Glomerular visceral epithelial cell (primary cell): ENCODE data around the gene RNF26.

ENCODE experiments used
- DNase-seq: peaks from one replicate; pipeline ENCODE4 v3.0.0-alpha.2; 2016; ENCODE audit errors: extremely low spot score

Gene RNF26

GRCh38 chr11:119334174-119334930, at the start of gene RNF26:
TSS of gene RNF26 (plus strand) at chr11:119334527. CDS start at chr11:119335123, 596 bp downstream.
- peak; percentile 94 for DNase-seq

GRCh38 chr11:119285431-119285830, 48.9 kb upstream of the RNF26 start:
- DNase-seq = no peak

DNA sequence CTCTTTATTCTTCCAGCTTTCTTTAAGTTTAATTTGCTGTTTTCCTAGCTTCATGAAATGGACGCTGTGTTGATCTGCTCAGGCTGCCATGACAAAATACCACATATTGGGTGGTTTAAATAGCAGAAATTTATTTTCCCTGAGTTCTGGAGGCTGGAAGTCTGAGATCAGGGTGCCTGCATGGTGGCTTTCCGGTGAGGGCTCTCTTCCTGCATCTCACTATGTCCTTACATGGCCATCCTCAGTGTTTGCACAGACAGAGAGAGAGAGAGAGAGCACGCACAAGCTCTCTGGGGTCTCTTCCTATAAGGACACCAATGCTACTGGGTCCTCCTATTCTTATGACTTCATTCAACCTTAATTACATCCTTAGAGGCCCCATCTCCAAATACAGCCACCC, 46.1 kb upstream of the RNF26 start:
- no peak for DNase-seq

DNA sequence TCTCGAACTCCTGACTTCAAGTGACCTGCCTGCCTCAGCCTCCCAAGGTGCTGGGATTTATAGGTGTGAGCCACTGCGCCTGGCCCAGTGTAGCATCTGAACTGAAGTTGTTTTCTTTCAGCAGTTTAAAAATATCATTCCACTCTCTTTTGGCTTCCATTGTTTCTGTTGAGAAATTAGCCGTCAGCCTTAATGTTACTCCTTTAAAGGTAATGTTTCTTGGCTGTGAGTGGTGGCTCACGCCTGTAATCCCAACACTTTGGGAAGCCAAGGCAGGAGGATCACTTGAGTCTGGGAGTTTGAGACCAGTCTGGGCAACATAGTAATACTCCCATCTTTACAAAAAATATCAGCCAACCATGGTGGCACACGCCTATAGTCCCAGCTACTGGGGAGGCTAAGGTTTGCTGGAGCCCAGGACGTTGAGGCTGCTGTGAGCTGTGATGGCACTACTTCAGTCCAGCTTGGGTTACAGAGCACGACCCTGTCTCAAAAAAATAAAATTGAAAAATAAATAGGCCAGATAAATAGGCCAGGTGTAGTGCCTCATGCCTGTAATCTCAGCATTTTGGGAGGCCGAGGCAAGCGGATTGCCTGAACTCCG, 43.3 kb upstream of the RNF26 start:
- no peak for DNase-seq

DNA sequence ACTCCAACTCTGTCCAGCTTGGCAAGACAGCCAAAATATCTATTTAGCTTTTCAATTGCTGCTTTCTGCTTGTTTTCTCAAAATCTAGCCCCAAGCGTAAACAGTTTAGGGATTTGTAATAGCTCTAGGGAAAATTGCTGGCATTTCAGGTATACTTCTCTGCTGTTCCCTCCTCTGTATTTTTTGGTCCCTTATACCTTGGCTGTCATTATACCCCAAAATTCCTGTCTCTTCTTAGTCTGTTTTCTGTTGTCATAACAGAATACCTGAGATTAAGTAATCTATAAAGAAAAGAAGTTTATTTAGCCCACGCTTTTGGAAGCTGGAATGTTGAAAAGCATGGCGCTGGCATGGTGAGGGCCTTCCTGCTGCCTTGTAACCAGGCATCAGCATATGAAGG, 40.9 kb upstream of the RNF26 start:
- no peak for DNase-seq

DNA sequence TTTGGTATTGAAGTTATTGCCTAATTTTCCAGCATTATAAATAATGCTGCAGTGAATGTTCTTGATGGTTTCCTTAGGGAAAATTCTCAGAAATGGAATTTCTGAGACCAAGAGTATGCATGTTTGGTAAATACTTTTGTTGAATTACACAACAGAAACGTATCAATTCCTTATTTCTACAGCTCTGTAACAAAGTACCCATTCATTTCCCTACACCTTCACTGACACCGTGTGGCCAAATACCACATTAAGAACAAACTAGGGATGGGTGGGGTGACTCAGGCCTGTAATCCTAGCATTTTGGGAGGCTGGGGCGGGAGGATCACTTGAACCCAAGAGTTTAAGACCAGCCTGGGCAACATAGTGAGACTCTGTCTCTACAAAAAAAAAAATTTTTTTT, 39.1 kb upstream of the RNF26 start:
- no peak for DNase-seq

DNA sequence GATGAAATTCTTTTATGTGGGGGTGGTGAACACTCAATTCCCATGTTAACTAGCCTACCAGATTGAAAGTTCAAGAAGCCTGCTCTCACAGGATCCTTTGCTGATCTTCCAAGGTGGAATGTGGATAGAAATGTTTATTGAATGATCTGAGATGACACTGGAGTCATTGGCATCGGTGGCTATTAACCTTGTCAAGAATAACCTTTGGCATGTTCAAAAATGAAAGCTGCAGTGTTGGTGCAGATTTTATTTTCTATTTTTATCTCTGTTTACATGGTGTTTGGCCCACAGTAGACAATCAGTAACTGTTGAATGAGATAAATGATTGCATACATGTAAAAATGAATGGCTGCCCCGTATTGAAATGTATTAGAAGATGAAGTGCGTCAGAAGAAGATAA, 36.4 kb upstream of the RNF26 start:
- no peak for DNase-seq

GRCh38 chr11:119298726-119299125, 35.6 kb upstream of the RNF26 start:
- DNase-seq = no peak

DNA sequence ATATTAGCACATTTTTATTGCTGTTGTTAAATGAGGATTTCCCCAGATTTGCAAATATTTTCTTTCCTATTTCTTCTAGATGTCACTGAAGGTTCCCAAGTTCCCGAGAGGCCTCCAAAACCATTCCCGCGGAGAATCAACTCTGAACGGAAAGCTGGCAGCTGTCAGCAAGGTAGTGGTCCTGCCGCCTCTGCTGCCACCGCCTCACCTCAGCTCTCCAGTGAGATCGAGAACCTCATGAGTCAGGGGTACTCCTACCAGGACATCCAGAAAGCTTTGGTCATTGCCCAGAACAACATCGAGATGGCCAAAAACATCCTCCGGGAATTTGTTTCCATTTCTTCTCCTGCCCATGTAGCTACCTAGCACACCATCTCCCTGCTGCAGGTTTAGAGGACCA, 34.9 kb upstream of the RNF26 start:
- DNase-seq = no peak

GRCh38 chr11:119300198-119300964, 33.9 kb upstream of the RNF26 start:
- no peak for DNase-seq

GRCh38 chr11:119303227-119303718, 31.1 kb upstream of the RNF26 start:
- DNase-seq = no peak

GRCh38 chr11:119305556-119306372, 28.6 kb upstream of the RNF26 start:
- no peak for DNase-seq

DNA sequence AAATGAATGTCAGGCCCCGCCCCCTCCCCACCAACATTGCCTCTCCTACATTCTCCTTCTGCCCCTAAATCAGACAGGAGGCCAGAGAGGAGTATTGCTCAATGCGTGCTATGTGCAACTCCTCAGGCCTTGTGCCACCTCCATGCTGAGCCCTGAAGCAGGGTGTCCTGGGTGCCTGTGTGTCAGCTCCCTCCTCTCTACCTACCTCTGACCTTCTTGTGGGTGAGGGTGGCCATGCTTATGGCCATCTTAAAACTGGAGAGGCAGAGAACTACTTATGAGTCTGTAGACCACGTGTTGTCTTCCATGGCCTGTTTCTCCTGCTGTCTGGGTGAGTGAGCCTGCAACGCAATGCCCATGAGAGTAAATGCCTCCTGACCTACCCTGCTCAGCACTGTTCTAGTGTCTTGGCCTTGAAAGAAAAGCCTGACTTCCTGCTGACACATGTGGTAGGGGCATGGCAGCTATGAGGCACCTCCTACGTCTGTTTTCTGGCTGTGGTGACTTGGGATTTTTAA, 27.9 kb upstream of the RNF26 start:
- DNase-seq = no peak

- peak; percentile 29 for DNase-seq
Observed at GRCh38 chr11:119307219-119307618, 27.1 kb upstream of the RNF26 start.

DNA sequence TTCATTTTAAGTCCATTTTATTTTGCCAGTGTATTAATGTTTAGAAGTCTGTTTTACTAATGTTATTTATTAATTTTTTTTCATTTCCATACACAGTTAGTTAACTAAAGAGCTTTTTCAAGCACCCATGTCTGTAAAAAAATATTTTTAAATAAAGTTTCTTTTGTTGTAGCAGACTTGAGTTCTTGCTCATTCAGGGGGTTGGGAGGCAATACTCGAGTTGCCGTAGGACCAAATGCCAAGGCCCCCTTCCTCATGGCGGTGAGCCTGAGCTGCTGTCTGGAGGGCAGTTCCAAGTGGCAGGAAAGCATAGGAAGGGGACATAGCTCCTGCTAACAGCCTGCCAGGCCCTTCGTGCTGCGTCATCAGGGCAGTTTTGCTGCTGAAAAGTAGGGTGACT, 26.4 kb upstream of the RNF26 start:
- no peak for DNase-seq

- no peak for DNase-seq
Observed at GRCh38 chr11:119309411-119309810, 24.9 kb upstream of the RNF26 start.

- DNase-seq = no peak
Observed at GRCh38 chr11:119309953-119310681, 24.2 kb upstream of the RNF26 start.

GRCh38 chr11:119310682-119311052, 23.7 kb upstream of the RNF26 start:
- no peak for DNase-seq

- no peak for DNase-seq
Observed at GRCh38 chr11:119314726-119315125, 19.6 kb upstream of the RNF26 start.

DNA sequence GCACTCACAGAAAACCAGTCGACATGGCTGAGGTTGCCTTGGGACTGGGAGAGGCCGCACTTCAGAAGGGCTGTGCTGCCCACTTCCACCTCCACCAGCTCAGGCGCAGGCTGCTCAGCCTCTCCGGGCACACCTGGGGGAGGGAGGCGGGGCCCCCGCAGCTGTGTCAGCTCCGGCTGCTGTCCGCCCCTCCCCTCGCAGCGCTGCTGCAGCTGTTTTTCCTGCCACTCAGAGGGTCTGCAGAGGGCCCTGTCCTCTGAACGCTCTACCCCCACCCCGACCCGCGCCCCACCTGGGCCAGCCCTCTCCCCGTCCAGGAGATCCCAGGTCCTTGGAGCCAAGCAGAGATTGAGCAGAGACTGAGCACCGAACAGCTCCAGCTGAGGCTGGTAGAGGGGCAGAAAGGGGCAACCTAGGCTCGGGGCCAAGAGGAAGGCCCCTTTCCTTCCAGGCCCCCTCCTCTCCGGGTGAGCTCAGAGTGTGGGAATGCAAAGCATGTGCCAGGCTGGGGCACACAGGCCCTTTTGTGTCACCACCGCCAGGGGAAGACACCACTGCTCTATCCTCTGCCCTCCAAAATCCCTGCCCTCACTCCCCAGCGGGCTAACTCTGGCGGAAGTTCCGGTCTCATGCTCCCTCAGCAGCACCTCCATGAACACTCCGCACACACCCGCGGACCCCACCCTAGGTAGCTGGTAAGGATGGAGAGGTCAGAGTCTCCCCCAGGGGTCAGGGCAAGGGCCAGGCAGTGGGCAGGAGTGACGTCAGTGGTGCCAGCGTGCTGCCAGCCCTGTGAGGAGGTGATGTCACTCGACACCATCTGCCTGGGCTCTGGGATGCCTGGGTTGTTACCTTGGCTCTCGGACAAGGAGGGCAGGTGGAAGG, 19.0 kb upstream of the RNF26 start:
- peak; percentile 70 for DNase-seq
